K562 (cell line): ENCODE data around the gene DOCK6.

Source experiments
- EZH2 ChIP-seq: IDR thresholded peaks from 2 replicates; pipeline ENCODE4 v1.6.1; 2012; ENCODE audit warnings: low read depth, mild to moderate bottlenecking, inconsistent platforms, low read length, borderline replicate concordance
- RAD21 ChIP-seq, 2 experiments: fragments of 250-450 bp in 1 of 2; fragments of 450-650 bp in 1 of 2; sonication (Bioruptor Pico) in 1 of 2; formaldehyde crosslinking in 1 of 2; IDR thresholded peaks in 1 of 2; conservative IDR thresholded peaks in 1 of 2; 2 replicates each; pipeline versions ENCODE4 v1.4.0 to v1.8.0; 2020 to 2022; ENCODE audit warnings: mild to moderate bottlenecking in 2 of 2, moderate library complexity in 1 of 2
- SMAD3 ChIP-seq: fragments of 450-650 bp; formaldehyde crosslinking; conservative IDR thresholded peaks from 2 replicates; pipeline ENCODE4 v1.4.0; 2020; ENCODE audit warnings: mild to moderate bottlenecking
- TF ChIP-seq, protein P1 (sequence below), 3 experiments: IDR thresholded peaks in 2 of 3; conservative IDR thresholded peaks in 1 of 3; 2 replicates each; pipeline ENCODE4 v1.5.1; 2011 to 2012; ENCODE audit warnings: low read length in 3 of 3, mild to moderate bottlenecking in 3 of 3, control low read depth in 2 of 3, improper control_type of control experiment in 1 of 3, inconsistent platforms in 1 of 3, low read depth in 1 of 3, mixed read lengths in 1 of 3, moderate library complexity in 1 of 3; ENCODE audit not compliant: insufficient read depth in 2 of 3
- TF ChIP-seq, protein P2 (sequence below): sonication (generic); formaldehyde crosslinking; IDR thresholded peaks from 2 replicates; pipeline ENCODE4 v1.8.1; 2023; ENCODE audit warnings: mild to moderate bottlenecking, missing genetic modification reagents

DNA sequence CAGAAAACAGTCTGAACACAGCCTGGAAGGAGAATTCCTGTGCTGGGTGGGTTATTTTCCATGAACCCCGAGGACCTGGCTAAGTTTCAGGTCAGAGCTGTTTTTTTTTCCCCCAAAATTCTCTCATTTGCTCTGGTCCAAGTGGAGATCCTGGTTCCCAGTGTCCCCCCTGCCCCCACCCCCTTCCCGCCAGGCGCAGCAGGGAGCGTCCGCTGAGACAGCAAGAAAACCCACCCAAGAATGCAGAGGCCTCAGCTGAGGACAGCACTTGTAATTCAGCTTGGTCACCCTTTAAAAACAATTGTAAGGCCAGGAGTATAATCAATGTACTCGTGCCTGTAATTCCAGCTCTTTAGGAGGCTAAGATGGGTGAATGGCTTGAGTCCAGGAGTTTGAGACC is 22.2 kb upstream of the DOCK6 start:
- TF ChIP-seq, protein P1, sequence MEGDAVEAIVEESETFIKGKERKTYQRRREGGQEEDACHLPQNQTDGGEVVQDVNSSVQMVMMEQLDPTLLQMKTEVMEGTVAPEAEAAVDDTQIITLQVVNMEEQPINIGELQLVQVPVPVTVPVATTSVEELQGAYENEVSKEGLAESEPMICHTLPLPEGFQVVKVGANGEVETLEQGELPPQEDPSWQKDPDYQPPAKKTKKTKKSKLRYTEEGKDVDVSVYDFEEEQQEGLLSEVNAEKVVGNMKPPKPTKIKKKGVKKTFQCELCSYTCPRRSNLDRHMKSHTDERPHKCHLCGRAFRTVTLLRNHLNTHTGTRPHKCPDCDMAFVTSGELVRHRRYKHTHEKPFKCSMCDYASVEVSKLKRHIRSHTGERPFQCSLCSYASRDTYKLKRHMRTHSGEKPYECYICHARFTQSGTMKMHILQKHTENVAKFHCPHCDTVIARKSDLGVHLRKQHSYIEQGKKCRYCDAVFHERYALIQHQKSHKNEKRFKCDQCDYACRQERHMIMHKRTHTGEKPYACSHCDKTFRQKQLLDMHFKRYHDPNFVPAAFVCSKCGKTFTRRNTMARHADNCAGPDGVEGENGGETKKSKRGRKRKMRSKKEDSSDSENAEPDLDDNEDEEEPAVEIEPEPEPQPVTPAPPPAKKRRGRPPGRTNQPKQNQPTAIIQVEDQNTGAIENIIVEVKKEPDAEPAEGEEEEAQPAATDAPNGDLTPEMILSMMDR (IDR thresholded peaks at IDR 0.05 in 2 of 3, conservative IDR thresholded peaks at IDR 0.05 in 1 of 3; ENCODE audit: insufficient read depth in 2 of 3, low read depth in 1 of 3, low read length in 3 of 3) = no peak
- no peak for TF ChIP-seq EZH2
- TF ChIP-seq, protein P2, sequence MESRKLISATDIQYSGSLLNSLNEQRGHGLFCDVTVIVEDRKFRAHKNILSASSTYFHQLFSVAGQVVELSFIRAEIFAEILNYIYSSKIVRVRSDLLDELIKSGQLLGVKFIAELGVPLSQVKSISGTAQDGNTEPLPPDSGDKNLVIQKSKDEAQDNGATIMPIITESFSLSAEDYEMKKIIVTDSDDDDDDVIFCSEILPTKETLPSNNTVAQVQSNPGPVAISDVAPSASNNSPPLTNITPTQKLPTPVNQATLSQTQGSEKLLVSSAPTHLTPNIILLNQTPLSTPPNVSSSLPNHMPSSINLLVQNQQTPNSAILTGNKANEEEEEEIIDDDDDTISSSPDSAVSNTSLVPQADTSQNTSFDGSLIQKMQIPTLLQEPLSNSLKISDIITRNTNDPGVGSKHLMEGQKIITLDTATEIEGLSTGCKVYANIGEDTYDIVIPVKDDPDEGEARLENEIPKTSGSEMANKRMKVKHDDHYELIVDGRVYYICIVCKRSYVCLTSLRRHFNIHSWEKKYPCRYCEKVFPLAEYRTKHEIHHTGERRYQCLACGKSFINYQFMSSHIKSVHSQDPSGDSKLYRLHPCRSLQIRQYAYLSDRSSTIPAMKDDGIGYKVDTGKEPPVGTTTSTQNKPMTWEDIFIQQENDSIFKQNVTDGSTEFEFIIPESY (CRISPR knock-in tag) = no peak
- no peak for TF ChIP-seq RAD21 (CRISPR knock-in tag; conservative IDR thresholded peaks at IDR 0.05 in 1 of 2, IDR thresholded peaks at IDR 0.05 in 1 of 2)
- TF ChIP-seq SMAD3 (CRISPR knock-in tag) = no peak
